GM12878 (cell line): ENCODE results near the gene CXCR6. TPM values are rescaled to one million over a fixed set of nuclear protein-coding genes. Genes with fewer than 3 reads are reported as not detected.

ENCODE experiments used
- ATAC-seq: fragments of 200-7000 bp; cut with Tn5 transposase; 3 replicates; pipeline ENCODE4 v1.9.1; 2020; ENCODE audit warnings: mild to moderate bottlenecking, moderate library complexity
- BruUV-seq: library from RNA; stranded (reverse); fragments of 400-500 nt; replicated peaks from 2 replicates; lab custom pipeline; 2021; lab: Mats Ljungman, UMichigan
- CTCF ChIA-PET: fragments of 300-600 bp; sonication (Branson Sonifier 250); formaldehyde crosslinking; extraction: SDS; loops from one replicate; lab custom pipeline; 2021; ENCODE audit warnings: inconsistent platforms; lab: Yijun Ruan, JAX
- POLR2A ChIA-PET: fragments of 350-600 bp; formaldehyde crosslinking; extraction: SDS; loops from one replicate; lab custom pipeline; 2021; ENCODE audit warnings: inconsistent platforms; lab: Charles Lee
- RAD21 ChIA-PET: fragments of 300-600 bp; sonication (Branson Sonifier 250); formaldehyde crosslinking; loops from one replicate; lab custom pipeline; 2023; ENCODE audit warnings: antibody characterized with exemption; ENCODE audit not compliant: unreplicated experiment; lab: Charles Lee
- SMC1A ChIA-PET: fragments of 300-600 bp; sonication (Branson Sonifier 250); formaldehyde crosslinking; loops from one replicate; lab custom pipeline; 2023; ENCODE audit not compliant: unreplicated experiment, uncharacterized antibody; lab: Charles Lee
- DNase-seq: peaks from one replicate; pipeline ENCODE4 v3.0.0-alpha.2; 2011; ENCODE audit warnings: low read depth, low spot score
- FAIRE-seq: peaks from 3 replicates; lab custom pipeline; 2011; peaks lifted over from hg19 to GRCh38; lab: Jason Lieb, UNC
- H2AFZ ChIP-seq: 2 replicates; pipeline ENCODE4 v1.6.0; 2011; ENCODE audit warnings: low read depth, low read length, control low read depth; ENCODE audit not compliant: control insufficient read depth
- H3K27ac ChIP-seq: 2 replicates; pipeline ENCODE4 v1.5.1; 2011; ENCODE audit warnings: control low read depth; ENCODE audit not compliant: control insufficient read depth, insufficient read depth
- H3K27me3 ChIP-seq, 2 experiments: replicated peaks in 1 of 2; 2 replicates each; pipeline versions ENCODE4 v1.6.0 to v1.6.1; 2011; ENCODE audit warnings: low read length in 1 of 2; ENCODE audit not compliant: control insufficient read depth in 2 of 2, insufficient read depth in 2 of 2
- H3K36me3 ChIP-seq, 2 experiments: 2 replicates each; pipeline ENCODE4 v1.5.1; 2011; ENCODE audit warnings: low read length in 1 of 2; ENCODE audit not compliant: control insufficient read depth in 2 of 2, insufficient read depth in 2 of 2
- H3K4me1 ChIP-seq: 2 replicates; pipeline ENCODE4 v1.6.1; 2011; ENCODE audit warnings: mild to moderate bottlenecking, low read length, moderate library complexity, mixed read lengths; ENCODE audit not compliant: control insufficient read depth, insufficient read depth
- H3K4me2 ChIP-seq: 2 replicates; pipeline ENCODE4 v1.6.0; 2011; ENCODE audit warnings: control low read depth; ENCODE audit not compliant: control insufficient read depth, insufficient read depth
- H3K4me3 ChIP-seq: fragments of 200-600 bp; sonication (generic); 2 replicates; pipeline ENCODE4 v1.5.1; 2016
- H3K79me2 ChIP-seq: 2 replicates; pipeline ENCODE4 v1.6.0; 2011; ENCODE audit warnings: low read length; ENCODE audit not compliant: control insufficient read depth, insufficient read depth
- H3K9ac ChIP-seq: 2 replicates; pipeline ENCODE4 v1.8.0; 2011; ENCODE audit warnings: low read length, control low read depth, mixed read lengths; ENCODE audit not compliant: control insufficient read depth, insufficient read depth
- H3K9me3 ChIP-seq: replicated peaks from 3 replicates; pipeline ENCODE4 v1.5.1; 2011; ENCODE audit warnings: mild to moderate bottlenecking, low read length; ENCODE audit not compliant: control insufficient read depth, insufficient read depth
- H4K20me1 ChIP-seq: 2 replicates; pipeline ENCODE4 v1.6.0; 2011; ENCODE audit not compliant: control insufficient read depth, insufficient read depth
- ASH2L ChIP-seq: fragments of 300-600, 200-600 bp; sonication (generic); IDR thresholded peaks from 2 replicates; pipeline ENCODE4 v1.6.1; 2017; ENCODE audit warnings: low read depth, mild to moderate bottlenecking, borderline replicate concordance
- ATF7 ChIP-seq: fragments of 450-650 bp; IDR thresholded peaks from 2 replicates; pipeline ENCODE4 v1.6.1; 2016; ENCODE audit warnings: low read depth, mild to moderate bottlenecking
- CBFB ChIP-seq: IDR thresholded peaks from 2 replicates; pipeline ENCODE4 v1.6.1; 2016; ENCODE audit warnings: antibody characterized with exemption, low read depth
- CBX3 ChIP-seq: fragments of 200-600 bp; sonication (generic); IDR thresholded peaks from 2 replicates; pipeline ENCODE4 v1.6.1; 2016; ENCODE audit warnings: low read depth, borderline replicate concordance
- CREB1 ChIP-seq: IDR thresholded peaks from 2 replicates; pipeline ENCODE4 v1.6.1; 2012; ENCODE audit warnings: low read depth, mild to moderate bottlenecking, inconsistent platforms
- GABPA ChIP-seq: IDR thresholded peaks from 2 replicates; pipeline ENCODE4 v1.6.1; 2014; ENCODE audit warnings: antibody characterized with exemption, low read depth, mild to moderate bottlenecking, inconsistent platforms
- IRF4 ChIP-seq: IDR thresholded peaks from 2 replicates; pipeline ENCODE4 v1.6.1; 2011; ENCODE audit warnings: low read depth, low read length
- MYB ChIP-seq: fragments of 150-350 bp; IDR thresholded peaks from 2 replicates; pipeline ENCODE4 v1.6.1; 2014; ENCODE audit warnings: mild to moderate bottlenecking, low read depth, low read length, borderline replicate concordance
- NRF1 ChIP-seq: conservative IDR thresholded peaks from 2 replicates; pipeline ENCODE4 v1.6.1; 2011; ENCODE audit warnings: mild to moderate bottlenecking, low read depth, low read length, improper control_type of control experiment
- RB1 ChIP-seq: fragments of 450-650 bp; formaldehyde crosslinking; IDR thresholded peaks from 2 replicates; pipeline ENCODE4 v1.6.1; 2017; ENCODE audit warnings: mild to moderate bottlenecking, borderline replicate concordance
- RCOR1 ChIP-seq: conservative IDR thresholded peaks from 2 replicates; pipeline ENCODE4 v1.6.1; 2012; ENCODE audit warnings: low read depth, low read length, improper control_type of control experiment
- RELB ChIP-seq: fragments of 450-650 bp; IDR thresholded peaks from 2 replicates; pipeline ENCODE4 v1.6.1; 2017; ENCODE audit warnings: low read depth, mild to moderate bottlenecking, moderate library complexity
- SMAD1 ChIP-seq: fragments of 450-650 bp; IDR thresholded peaks from 2 replicates; pipeline ENCODE4 v1.6.1; 2018; ENCODE audit warnings: mild to moderate bottlenecking, low read depth; ENCODE audit not compliant: partially characterized antibody
- TCF7 ChIP-seq: IDR thresholded peaks from 2 replicates; pipeline ENCODE4 v1.6.1; 2014; ENCODE audit warnings: antibody characterized with exemption, borderline replicate concordance
- ZNF217 ChIP-seq: fragments of 450-650 bp; IDR thresholded peaks from 2 replicates; pipeline ENCODE4 v1.6.1; 2017; ENCODE audit warnings: antibody characterized with exemption, mild to moderate bottlenecking
- ZNF687 ChIP-seq: fragments of 450-650 bp; IDR thresholded peaks from 2 replicates; pipeline ENCODE4 v1.6.1; 2017; ENCODE audit warnings: mild to moderate bottlenecking, moderate library complexity
- WGBS: methylation state at CpG from one replicate; pipeline ENCODE4 v1.1.6; 2016; ENCODE audit warnings: low lambda C conversion rate; ENCODE audit not compliant: insufficient replicate concordance, insufficient coverage; ENCODE audit errors: missing lambda C conversion rate; 5-methylcytosine and 5-hydroxymethylcytosine counted together
- in situ Hi-C: fragments of 300-500 bp; cut with MboI; formaldehyde crosslinking; loops from 9 replicates; pipeline ENCODE4 v1.14.3; 2018; ENCODE audit warnings: mixed read lengths
- intact Hi-C: fragments of 100-400 bp; cut with micrococcal nuclease; formaldehyde crosslinking; loops from one replicate; pipeline ENCODE4 v1.14.2; 2022; ENCODE audit not compliant: unreplicated experiment
- polyA plus RNA-seq, 11 experiments: library from polyadenylated mRNA; depleted of rRNA in 4 of 11; unstranded in 6 of 11; stranded (reverse) in 5 of 11; fragments of >200 nt; fragmentation: Nextera tagmentation in 4 of 11; fragmentation: Illumina TruSeq in 1 of 11; extraction: Ambion mirVana in 4 of 11; extraction: Trizol in 1 of 11; gene quantifications; 1 replicate in 1 of 11; 2 replicates in 10 of 11; pipeline versions ENCODE4 v1.2.1 to v1.2.3, GENCODE V29; 2011 to 2016; ENCODE audit warnings: inconsistent platforms in 2 of 11, missing spikeins in 2 of 11, low read depth in 1 of 11
- total RNA-seq, 4 experiments: library from RNA; depleted of rRNA in 3 of 4; stranded (reverse); fragments of >200 nt in 3 of 4; fragmentation: Illumina TruSeq in 1 of 4; extraction: Trizol in 1 of 4; gene quantifications; 2 replicates each; pipeline versions ENCODE4 v1.2.1 to v1.2.3, GENCODE V29; 2013 to 2021
- TF ChIP-seq, protein P1 (sequence below): fragments of 450-650 bp; IDR thresholded peaks from 2 replicates; pipeline ENCODE4 v1.6.1; 2016; ENCODE audit warnings: mild to moderate bottlenecking

CXCR6 gene
- total and polyA plus RNA-seq, 10 of the 15 experiments (the other 5 are each of a cell fraction or from before 2014, with no cell fraction given), result 0.04 to 0.20 (median 0.12) TPM; not detected in 5

DNA sequence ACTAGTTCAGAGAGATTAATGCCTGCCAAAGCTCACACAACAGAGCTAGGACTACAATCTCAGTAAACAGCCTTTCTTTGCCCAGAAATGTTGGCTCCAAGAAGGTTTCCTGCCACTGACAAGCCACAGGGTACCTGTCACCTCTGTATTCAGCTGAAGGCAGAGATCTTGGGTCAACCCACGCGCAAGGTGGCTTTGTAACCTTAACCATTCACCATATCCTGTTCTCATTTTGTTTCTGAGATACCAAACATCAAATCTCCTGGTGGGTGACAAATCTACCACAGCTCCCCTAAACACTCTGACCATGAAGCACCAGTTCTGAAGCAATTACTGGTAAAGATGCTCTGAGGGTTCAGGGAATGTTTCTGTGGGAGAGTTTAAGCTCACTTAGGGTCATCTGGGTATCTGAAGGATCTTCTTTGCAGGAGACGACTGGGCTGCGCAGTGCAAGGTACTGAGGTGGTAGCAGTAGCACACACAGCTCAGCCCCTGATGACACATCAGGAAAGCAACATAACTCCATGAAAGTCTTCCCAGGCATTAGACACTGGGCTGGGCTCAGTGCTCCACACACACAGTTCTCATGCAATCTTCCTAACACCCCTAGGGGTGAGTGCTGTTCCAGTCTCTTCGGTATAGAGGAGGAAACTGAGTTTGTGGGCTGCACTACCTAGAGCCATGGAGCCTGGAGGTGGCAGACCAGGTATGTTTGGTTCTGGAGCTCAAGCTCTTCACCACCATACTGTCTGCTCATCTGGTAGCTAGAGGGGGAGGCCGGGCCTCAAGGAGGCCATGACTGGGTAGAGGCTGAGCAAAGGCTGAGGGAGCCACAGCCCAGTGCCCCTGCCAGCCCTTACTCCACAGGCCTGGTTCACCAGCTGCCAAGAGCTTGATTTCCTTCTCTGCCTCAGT, 7.7 kb downstream of the CXCR6 start:
- RAD21 ChIA-PET, result interaction anchor here (0.6 to 2.1 kb wide), 3 partner anchors 8 to 123 kb away, joined by 3 to 6 read pairs (median 5); partner anchors contain the start of gene CXCR6
- 90% methylated on average over 6 of the region's 6 CpGs for WGBS
- no peaks in the 10 kb centered on the region for H4K20me1 ChIP-seq
- in situ Hi-C loops (no loop called here), intact Hi-C loops (no loop called here)
- no peak overlapping the region for H2AFZ ChIP-seq
- no peak overlapping the region for H3K9ac ChIP-seq
- no peak overlapping the region for H3K27ac ChIP-seq
- FAIRE-seq, result no peak
- H3K79me2 ChIP-seq, result no peaks in the 10 kb centered on the region
- H3K4me1 ChIP-seq, result no peaks in the 10 kb centered on the region
- BruUV-seq, result no TSS peak
- CTCF ChIA-PET, result interaction anchor here (0.7 to 5.9 kb wide), 4 partner anchors 12 to 242 kb away, joined by 3 to 53 read pairs (median 10); no protein-coding TSS in a partner anchor
- no peak for DNase-seq
- H3K9me3 ChIP-seq, result no peaks in the 10 kb centered on the region
- ATAC-seq, result no peak
- SMC1A ChIA-PET, result interaction anchor here (1.9 to 5.0 kb wide), 3 partner anchors 11 to 126 kb away, joined by 5 to 39 read pairs (median 8); no protein-coding TSS in a partner anchor
- POLR2A ChIA-PET, result interaction anchor here (0.6 kb wide), 1 partner anchor 336 kb away, joined by 4 read pairs; no protein-coding TSS in a partner anchor
- H3K27me3 ChIP-seq, result no peaks in the 10 kb centered on the region
- H3K36me3 ChIP-seq, result peaks cover 18 to 47% of the 10 kb centered on the region in 2 experiments
- H3K4me3 ChIP-seq, result no peak overlapping the region
- H3K4me2 ChIP-seq, result no peak overlapping the region
- no peak for TF ChIP-seq RB1
- TF ChIP-seq TCF7, result no peak
- TF ChIP-seq RCOR1, result no peak
- no peak for TF ChIP-seq RELB
- TF ChIP-seq MYB, result no peak
- no peak for TF ChIP-seq ATF7
- no peak for TF ChIP-seq ZNF217
- no peak for TF ChIP-seq SMAD1
- TF ChIP-seq CBFB, result no peak
- no peak for TF ChIP-seq CBX3
- TF ChIP-seq CREB1, result no peak
- TF ChIP-seq, protein P1, sequence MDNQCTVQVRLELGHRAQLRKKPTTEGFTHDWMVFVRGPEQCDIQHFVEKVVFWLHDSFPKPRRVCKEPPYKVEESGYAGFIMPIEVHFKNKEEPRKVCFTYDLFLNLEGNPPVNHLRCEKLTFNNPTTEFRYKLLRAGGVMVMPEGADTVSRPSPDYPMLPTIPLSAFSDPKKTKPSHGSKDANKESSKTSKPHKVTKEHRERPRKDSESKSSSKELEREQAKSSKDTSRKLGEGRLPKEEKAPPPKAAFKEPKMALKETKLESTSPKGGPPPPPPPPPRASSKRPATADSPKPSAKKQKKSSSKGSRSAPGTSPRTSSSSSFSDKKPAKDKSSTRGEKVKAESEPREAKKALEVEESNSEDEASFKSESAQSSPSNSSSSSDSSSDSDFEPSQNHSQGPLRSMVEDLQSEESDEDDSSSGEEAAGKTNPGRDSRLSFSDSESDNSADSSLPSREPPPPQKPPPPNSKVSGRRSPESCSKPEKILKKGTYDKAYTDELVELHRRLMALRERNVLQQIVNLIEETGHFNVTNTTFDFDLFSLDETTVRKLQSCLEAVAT, result no peak
- TF ChIP-seq NRF1, result no peak
- no peak for TF ChIP-seq ASH2L
- no peak for TF ChIP-seq GABPA
- TF ChIP-seq IRF4, result no peak
- no peak for TF ChIP-seq ZNF687
